ENCODE data around the gene MARCKSL1. TPM values are rescaled to one million over a fixed set of nuclear protein-coding genes. Genes with fewer than 3 reads are reported as not detected.
"Not testable (repeated sequence)": the region's sequence is repeated elsewhere in the genome, so short reads cannot be mapped to it uniquely, and the experiment has no call there.

Gene MARCKSL1
- polyA plus RNA-seq, 1 donor from 2014 or later: 694 TPM

- no peak for TF ChIP-seq TAF1 (IDR thresholded peaks at IDR 0.05; ENCODE audit: low read depth)
- TF ChIP-seq RAD21 (conservative IDR thresholded peaks at IDR 0.05): no peak
- no peak for TF ChIP-seq EZH2 (IDR thresholded peaks at IDR 0.05; ENCODE audit: borderline replicate concordance, insufficient read depth, low read length, poor library complexity, severe bottlenecking)
- TF ChIP-seq EP300 (conservative IDR thresholded peaks at IDR 0.05; ENCODE audit: poor library complexity, severe bottlenecking): no peak
- TF ChIP-seq SMC3 (conservative IDR thresholded peaks at IDR 0.05; ENCODE audit: poor library complexity): no peak
- TF ChIP-seq POLR2AphosphoS5 (IDR thresholded peaks at IDR 0.05): no peak
- no peak for TF ChIP-seq REST (IDR thresholded peaks at IDR 0.05; ENCODE audit: borderline replicate concordance)
- TF ChIP-seq CTCF (IDR thresholded peaks at IDR 0.05; ENCODE audit: poor library complexity, severe bottlenecking): no peak
- no peak for TF ChIP-seq MXI1 (conservative IDR thresholded peaks at IDR 0.05; ENCODE audit: poor library complexity, severe bottlenecking)
- Histone ChIP-seq H3K4me2 (ENCODE audit: low read length) (no peak overlapping the region), H3K9ac (ENCODE audit: low read length) (no peak overlapping the region), H3K27ac (ENCODE audit: low read length) (no peak overlapping the region), H4K20me1 (ENCODE audit: insufficient read depth) (no peaks in the 10 kb centered on the region), H3K4me3 (ENCODE audit: low read length) (no peak overlapping the region), H3K27me3 (ENCODE audit: insufficient read depth, low read depth, low read length) (no peaks in the 10 kb centered on the region), H3K36me3 (ENCODE audit: insufficient read depth, low read length) (no peaks in the 10 kb centered on the region), H3K79me2 (replicated peaks; ENCODE audit: insufficient read depth, low read length) (no peaks in the 10 kb centered on the region), H3K9me2 (ENCODE audit: insufficient read depth, low read length) (no peaks in the 10 kb centered on the region), H3K9me3 (ENCODE audit: low read length) (no peaks in the 10 kb centered on the region), H3F3A (ENCODE audit: insufficient read depth, low read length, poor library complexity, severe bottlenecking) (no peaks in the 10 kb centered on the region), H2AFZ (ENCODE audit: low read depth, low read length) (no peak overlapping the region)
These were observed 50.4 kb downstream of the MARCKSL1 start for GRCh38 chr1:32285658-32286057.

- not testable (repeated sequence) for H3K9me2 ChIP-seq (ENCODE audit: insufficient read depth, low read length); H3K4me2 ChIP-seq (ENCODE audit: low read length); H3K9ac ChIP-seq (ENCODE audit: low read length); H3K9me3 ChIP-seq (ENCODE audit: low read length); H3K27me3 ChIP-seq (ENCODE audit: insufficient read depth, low read depth, low read length); H3K27ac ChIP-seq (ENCODE audit: low read length); H2AFZ ChIP-seq (ENCODE audit: low read depth, low read length); H3K79me2 ChIP-seq (replicated peaks; ENCODE audit: insufficient read depth, low read length); H3K36me3 ChIP-seq (ENCODE audit: insufficient read depth, low read length); H3F3A ChIP-seq (ENCODE audit: insufficient read depth, low read length, poor library complexity, severe bottlenecking); H4K20me1 ChIP-seq (ENCODE audit: insufficient read depth); H3K4me3 ChIP-seq (ENCODE audit: low read length)
These were observed 51.3 kb downstream of the MARCKSL1 start for GRCh38 chr1:32284777-32285176.

Small RNAs within 50 kb of the gene (small RNA-seq; reads per million reads assigned to genes)
- 0 to 1.2 (median 0) reads per million in 3 experiments for gene RF00019

Other genes with a start within 250 kb of the MARCKSL1 start
- 15.7 and 17.3 TPM in 2 replicates for gene KPNA6, start 228.2 kb downstream of the MARCKSL1 start, polyA plus RNA-seq
- 34.5 and 39.0 TPM in 2 replicates for gene TXLNA, start 156.6 kb downstream of the MARCKSL1 start, polyA plus RNA-seq
- 176 and 186 TPM in 2 replicates for gene CCDC28B, start 135.6 kb downstream of the MARCKSL1 start, polyA plus RNA-seq
- 5.6 and 7.5 TPM in 2 replicates for gene IQCC, start 130.6 kb downstream of the MARCKSL1 start, polyA plus RNA-seq
- gene DCDC2B, start 127.1 kb downstream of the MARCKSL1 start, polyA plus RNA-seq: not detected in 2 replicates
- 24.4 and 30.2 TPM in 2 replicates for gene TMEM234, start 113.9 kb downstream of the MARCKSL1 start, polyA plus RNA-seq
- 158 and 174 TPM in 2 replicates for gene EIF3I, start 113.8 kb downstream of the MARCKSL1 start, polyA plus RNA-seq
- not detected in 2 replicates for gene FAM167B, start 89.0 kb downstream of the MARCKSL1 start, polyA plus RNA-seq
- not detected in 2 replicates for gene LCK, start 85.0 kb downstream of the MARCKSL1 start, polyA plus RNA-seq
- 60.8 and 68.6 TPM in 2 replicates for gene HDAC1, start 44.1 kb downstream of the MARCKSL1 start, polyA plus RNA-seq
- gene FAM229A, start 26.3 kb upstream of the MARCKSL1 start, polyA plus RNA-seq: 6.1 and 11.7 TPM in 2 replicates
- gene TSSK3, start 26.3 kb upstream of the MARCKSL1 start, polyA plus RNA-seq: not detected in 2 replicates
- gene BSDC1, start 58.2 kb upstream of the MARCKSL1 start, polyA plus RNA-seq: 158 and 189 TPM in 2 replicates
- gene ZBTB8B, start 128.8 kb upstream of the MARCKSL1 start, polyA plus RNA-seq: 4.4 and 5.0 TPM in 2 replicates
- 6.9 and 10.1 TPM in 2 replicates for gene ZBTB8A, start 203.2 kb upstream of the MARCKSL1 start, polyA plus RNA-seq